ENCODE results near the gene RPS6KA3.

- TF ChIP-seq, protein P1, sequence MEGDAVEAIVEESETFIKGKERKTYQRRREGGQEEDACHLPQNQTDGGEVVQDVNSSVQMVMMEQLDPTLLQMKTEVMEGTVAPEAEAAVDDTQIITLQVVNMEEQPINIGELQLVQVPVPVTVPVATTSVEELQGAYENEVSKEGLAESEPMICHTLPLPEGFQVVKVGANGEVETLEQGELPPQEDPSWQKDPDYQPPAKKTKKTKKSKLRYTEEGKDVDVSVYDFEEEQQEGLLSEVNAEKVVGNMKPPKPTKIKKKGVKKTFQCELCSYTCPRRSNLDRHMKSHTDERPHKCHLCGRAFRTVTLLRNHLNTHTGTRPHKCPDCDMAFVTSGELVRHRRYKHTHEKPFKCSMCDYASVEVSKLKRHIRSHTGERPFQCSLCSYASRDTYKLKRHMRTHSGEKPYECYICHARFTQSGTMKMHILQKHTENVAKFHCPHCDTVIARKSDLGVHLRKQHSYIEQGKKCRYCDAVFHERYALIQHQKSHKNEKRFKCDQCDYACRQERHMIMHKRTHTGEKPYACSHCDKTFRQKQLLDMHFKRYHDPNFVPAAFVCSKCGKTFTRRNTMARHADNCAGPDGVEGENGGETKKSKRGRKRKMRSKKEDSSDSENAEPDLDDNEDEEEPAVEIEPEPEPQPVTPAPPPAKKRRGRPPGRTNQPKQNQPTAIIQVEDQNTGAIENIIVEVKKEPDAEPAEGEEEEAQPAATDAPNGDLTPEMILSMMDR (IDR thresholded peaks at IDR 0.05), result no peak
- no peak for TF ChIP-seq POLR2A (IDR thresholded peaks at IDR 0.05; ENCODE audit: low read depth)
Measured at GRCh38 chrX:20224814-20225487, 41.8 kb downstream of the RPS6KA3 start.
